HepG2 (cell line): ENCODE results near the gene TNFSF11. TPM values are rescaled to one million over a fixed set of nuclear protein-coding genes. Genes with fewer than 3 reads are reported as not detected.

Experiments used
- ATAC-seq: fragments of 200-7000 bp; cut with Tn5 transposase; 3 replicates; pipeline ENCODE4 v1.9.1; 2020; ENCODE audit warnings: mild to moderate bottlenecking, moderate library complexity
- BruUV-seq: library from RNA; stranded (reverse); fragments of 400-500 nt; replicated peaks from 2 replicates; lab custom pipeline; 2021; lab: Mats Ljungman, UMichigan
- CTCF ChIA-PET: fragments of 300-600 bp; formaldehyde crosslinking; extraction: SDS; loops from one replicate; lab custom pipeline; 2021; ENCODE audit warnings: low total read pairs, inconsistent platforms, low intra/inter-chr PET ratio; lab: Yijun Ruan, JAX
- POLR2A ChIA-PET: fragments of 350-600 bp; sonication (Branson Sonifier 250); formaldehyde crosslinking; loops from one replicate; lab custom pipeline; 2020; ENCODE audit warnings: antibody characterized with exemption, inconsistent platforms; lab: Yijun Ruan, JAX
- DNase-seq: peaks from one replicate; pipeline ENCODE4 v3.0.0-alpha.2; 2015; ENCODE audit warnings: low spot score
- FAIRE-seq: peaks from 3 replicates; lab custom pipeline; 2011; peaks lifted over from hg19 to GRCh38; lab: Jason Lieb, UNC
- H2AFZ ChIP-seq: one replicate; pipeline ENCODE4 v1.6.1; 2011; ENCODE audit warnings: low read length, inconsistent platforms
- H3K27ac ChIP-seq: fragments of 300-600 bp; 3 replicates; pipeline ENCODE4 v1.8.0; 2011; ENCODE audit warnings: mixed run types, mild to moderate bottlenecking, mixed read lengths, low read length, inconsistent platforms; ENCODE audit not compliant: insufficient read depth; ENCODE audit errors: extremely low read length
- H3K27me3 ChIP-seq, 2 experiments: fragments of 200-600 bp in 1 of 2; 2 replicates in 1 of 2; 3 replicates in 1 of 2; pipeline versions ENCODE4 v1.6.0 to v1.8.0; 2011; ENCODE audit warnings: low read length in 2 of 2, mild to moderate bottlenecking in 2 of 2, moderate library complexity in 2 of 2, inconsistent platforms in 1 of 2; ENCODE audit not compliant: insufficient read depth in 2 of 2, control insufficient read depth in 1 of 2
- H3K36me3 ChIP-seq, 2 experiments: fragments of 200-600 bp in 1 of 2; replicated peaks in 1 of 2; 2 replicates in 1 of 2; 3 replicates in 1 of 2; pipeline versions ENCODE4 v1.5.1 to v1.8.0; 2011; ENCODE audit warnings: low read length in 2 of 2, inconsistent platforms in 1 of 2; ENCODE audit not compliant: insufficient read depth in 2 of 2, control insufficient read depth in 1 of 2
- H3K4me1 ChIP-seq: 2 replicates; pipeline ENCODE4 v1.5.1; 2012; ENCODE audit warnings: low read length, inconsistent platforms; ENCODE audit not compliant: insufficient read depth
- H3K4me2 ChIP-seq: 2 replicates; pipeline ENCODE4 v1.6.0; 2011; ENCODE audit warnings: low read depth, low read length, inconsistent platforms
- H3K4me3 ChIP-seq, 3 experiments: fragments of 200-600 bp in 1 of 3; sonication (generic), shearing (Covaris generic) in 1 of 3; replicated peaks in 1 of 3; 2 replicates each; pipeline ENCODE4 v1.5.1; 2011 to 2016; ENCODE audit warnings: low read length in 3 of 3, inconsistent platforms in 2 of 3, low read depth in 2 of 3, mild to moderate bottlenecking in 2 of 3, control low read depth in 1 of 3, mixed read lengths in 1 of 3; ENCODE audit not compliant: insufficient read depth in 1 of 3
- H3K79me2 ChIP-seq: one replicate; pipeline ENCODE4 v1.6.1; 2011; ENCODE audit warnings: low read length, inconsistent platforms; ENCODE audit not compliant: insufficient read depth
- H3K9ac ChIP-seq: 2 replicates; pipeline ENCODE4 v1.6.0; 2011; ENCODE audit warnings: mild to moderate bottlenecking, low read depth, low read length, inconsistent platforms; ENCODE audit not compliant: insufficient read depth
- H3K9me3 ChIP-seq: 2 replicates; pipeline ENCODE4 v1.5.1; 2012; ENCODE audit warnings: mild to moderate bottlenecking, low read length
- H4K20me1 ChIP-seq: 2 replicates; pipeline ENCODE4 v1.6.0; 2011; ENCODE audit warnings: inconsistent platforms, mild to moderate bottlenecking, low read length, moderate library complexity; ENCODE audit not compliant: insufficient read depth
- GRHL1 ChIP-seq: sonication (generic); formaldehyde crosslinking; conservative IDR thresholded peaks from 2 replicates; pipeline ENCODE4 v1.8.0; 2022; ENCODE audit warnings: missing genetic modification reagents
- JUN ChIP-seq: sonication (generic); formaldehyde crosslinking; IDR thresholded peaks from 2 replicates; pipeline ENCODE4 v1.4.0; 2020; ENCODE audit warnings: mild to moderate bottlenecking, missing genetic modification reagents
- MLLT10 ChIP-seq: sonication (generic); formaldehyde crosslinking; IDR thresholded peaks from 2 replicates; pipeline ENCODE4 v1.4.0; 2020; ENCODE audit warnings: missing genetic modification reagents
- TRIM22 ChIP-seq: fragments of 450-650 bp; IDR thresholded peaks from 2 replicates; pipeline ENCODE4 v1.6.1; 2017
- YEATS4 ChIP-seq: sonication (generic); formaldehyde crosslinking; IDR thresholded peaks from 2 replicates; pipeline ENCODE4 v1.4.0; 2020; ENCODE audit warnings: missing genetic modification reagents, borderline replicate concordance
- WGBS: methylation state at CpG from one replicate; pipeline ENCODE4 v1.1.6; 2017; ENCODE audit warnings: low lambda C conversion rate; 5-methylcytosine and 5-hydroxymethylcytosine counted together
- in situ Hi-C: cut with HindIII; loops from 2 replicates; pipeline ENCODE4 v1.10.0; 2017; ENCODE audit warnings: low pct_unique_long_range_greater_than_20kb; ENCODE audit not compliant: extremely low pct_ligation_motif_present
- intact Hi-C: fragments of 100-400 bp; cut with micrococcal nuclease; formaldehyde crosslinking; loops from one replicate; pipeline ENCODE4 v1.10.0; 2022; ENCODE audit not compliant: unreplicated experiment
- polyA plus RNA-seq, 8 experiments: library from polyadenylated mRNA; depleted of rRNA in 3 of 8; stranded (reverse) in 7 of 8; unstranded in 1 of 8; fragments of >200 nt; fragmentation: Illumina TruSeq in 4 of 8; extraction: Trizol in 4 of 8; gene quantifications; 2 replicates each; pipeline versions ENCODE4 v1.2.1 to v1.2.3, GENCODE V29; 2011 to 2016; ENCODE audit warnings: low read depth in 4 of 8, missing spikeins in 1 of 8, mixed read lengths in 1 of 8; ENCODE audit not compliant: insufficient read depth in 1 of 8
- total RNA-seq, 5 experiments: library from RNA; depleted of rRNA; stranded (reverse); fragments of >200 nt; fragmentation: Illumina TruSeq; extraction: Trizol; gene quantifications; 2 replicates each; pipeline ENCODE4 v1.2.3, GENCODE V29; 2016; ENCODE audit warnings: low read depth in 1 of 5

The TNFSF11 gene
- total and polyA plus RNA-seq, 2 of the 13 experiments (the other 11 are each of a cell fraction or from before 2014, with no cell fraction given), result 0.03 TPM; not detected in 1

- intact Hi-C loops, result no loop called here
- ChIA-PET CTCF (no interaction called here), POLR2A (no interaction called here)
- Histone ChIP-seq H3K9me3 (no peaks in the 10 kb centered on the region), H3K4me2 (no peak overlapping the region), H3K4me3 (no peak overlapping the region), H2AFZ (no peak overlapping the region), H3K9ac (no peak overlapping the region), H3K4me1 (no peaks in the 10 kb centered on the region), H3K27me3 (no peaks in the 10 kb centered on the region; a peak in 1 of 5 replicates), H3K79me2 (no peaks in the 10 kb centered on the region), H3K36me3 (no peaks in the 10 kb centered on the region), H3K27ac (no peak overlapping the region), H4K20me1 (no peaks in the 10 kb centered on the region)
- TF ChIP-seq TRIM22, result no peak
- no TSS peak for BruUV-seq
- in situ Hi-C loops, result no loop called here
- FAIRE-seq (no peak), ATAC-seq (no peak), DNase-seq (no peak)
- WGBS, result 11% methylated on average over 1 of the region's 1 CpG
Observed at GRCh38 chr13:42656161-42656560, 82.2 kb downstream of the TNFSF11 start.

GRCh38 chr13:42656958-42657357 lies 83.0 kb downstream of the TNFSF11 start:
- BruUV-seq, result no TSS peak
- no peaks in the 10 kb centered on the region for H3K4me1 ChIP-seq
- H3K4me2 ChIP-seq, result no peak overlapping the region
- H2AFZ ChIP-seq, result no peak overlapping the region
- ChIA-PET CTCF (no interaction called here), POLR2A (no interaction called here)
- ATAC-seq, result no peak
- no peak overlapping the region for H3K4me3 ChIP-seq
- WGBS, result 9% methylated on average over 5 of the region's 5 CpGs
- H3K79me2 ChIP-seq, result no peaks in the 10 kb centered on the region
- FAIRE-seq, result no peak
- TF ChIP-seq GRHL1 (CRISPR knock-in tag) (no peak), JUN (CRISPR knock-in tag) (no peak), YEATS4 (CRISPR knock-in tag) (no peak), MLLT10 (CRISPR knock-in tag) (no peak)
- H3K36me3 ChIP-seq, result no peaks in the 10 kb centered on the region
- H3K9ac ChIP-seq, result no peak overlapping the region
- H4K20me1 ChIP-seq, result no peaks in the 10 kb centered on the region
- H3K9me3 ChIP-seq, result no peaks in the 10 kb centered on the region
- H3K27ac ChIP-seq, result no peak overlapping the region
- intact Hi-C loops, result no loop called here
- in situ Hi-C loops, result no loop called here
- H3K27me3 ChIP-seq, result no peaks in the 10 kb centered on the region; a peak in 1 of 5 replicates
- DNase-seq, result no peak

Other genes starting within 250 kb of the TNFSF11 start
- gene FAM216B, start 207.4 kb downstream of the TNFSF11 start, total RNA-seq (2016; rRNA removed; fragmentation: Illumina TruSeq; extraction: Trizol), result not detected in 2 replicates
- not detected in 2 replicates for gene FAM216B, start 207.4 kb downstream of the TNFSF11 start, polyA plus RNA-seq (2011; rRNA removed)